ENCODE results near the gene NEK6. TPM values are rescaled to one million over a fixed set of nuclear protein-coding genes. Genes with fewer than 3 reads are reported as not detected.

Gene NEK6
- total and polyA plus RNA-seq, 2 of the 8 experiments (the other 6 are each of a cell fraction or from before 2014, with no cell fraction given), result 17.7 to 19.7 TPM

- TF ChIP-seq CHD7 (IDR thresholded peaks at IDR 0.05; ENCODE audit: insufficient replicate concordance, low read length) (no peak), ATF2 (IDR thresholded peaks at IDR 0.05; ENCODE audit: low read length) (no peak), BACH1 (IDR thresholded peaks at IDR 0.05; ENCODE audit: low read length) (no peak), TAF1 (IDR thresholded peaks at IDR 0.05; ENCODE audit: low read depth, low read length) (no peak), FOSL1 (IDR thresholded peaks at IDR 0.05; ENCODE audit: insufficient read depth, low read depth, low read length) (no peak), PHF8 (conservative IDR thresholded peaks at IDR 0.05; ENCODE audit: low read depth, low read length) (no peak), CHD1 (IDR thresholded peaks at IDR 0.05; ENCODE audit: low read depth, low read length) (no peak), ASH2L (IDR thresholded peaks at IDR 0.05; ENCODE audit: low read length) (no peak), RFX5 (IDR thresholded peaks at IDR 0.05; ENCODE audit: borderline replicate concordance, low read depth, low read length) (no peak), JUND (IDR thresholded peaks at IDR 0.05; ENCODE audit: low read length) (no peak), POLR2A (IDR thresholded peaks at IDR 0.05; ENCODE audit: control extremely low read depth in 1 of 2, low read depth in 2 of 2, low read length in 2 of 2) (no peak), EGR1 (IDR thresholded peaks at IDR 0.05; ENCODE audit: borderline replicate concordance, low read depth, low read length) (no peak)
These were observed 28.1 kb downstream of the NEK6 start (continued) for GRCh38 chr9:124285903-124286291.

Data from H1 (cell line).